DMS79 treated with DMSO at 0.1 percent for 48 hours (cell line): ENCODE data around the gene CYB561D1.
A peak's percentile ranks its signal among the peaks of the same experiment; 100 is the strongest.

Source experiments
- DNase-seq: peaks from one replicate; lab custom pipeline; 2025; lab: John Stamatoyannopoulos, UW

Gene CYB561D1

GRCh38 chr1:109501644-109502363 lies 7.9 kb downstream of the CYB561D1 start:
- no peak for DNase-seq

DNA sequence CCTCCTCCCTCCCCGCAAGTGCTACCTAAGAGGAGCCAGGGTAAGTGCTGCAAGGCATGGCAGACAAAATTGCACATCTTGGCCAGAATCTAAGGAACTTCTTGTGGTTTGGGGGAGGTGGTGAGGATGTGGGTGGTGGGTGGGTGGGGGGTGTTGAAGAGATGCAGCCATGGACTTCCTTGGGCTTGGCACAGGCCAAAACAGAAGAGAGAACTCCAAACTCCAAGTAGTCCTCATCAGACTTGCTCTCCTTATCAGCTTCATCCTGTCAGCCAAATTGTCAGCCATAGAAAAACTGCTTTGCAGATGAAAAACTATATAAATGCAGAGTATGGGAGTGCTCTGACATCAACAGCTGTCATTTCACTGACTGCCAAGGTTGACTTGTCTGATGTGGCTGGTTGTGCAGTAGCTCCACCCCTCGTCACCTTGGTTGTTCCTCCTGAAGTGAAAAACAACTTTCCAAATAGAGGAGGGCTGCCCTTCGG lies 8.5 kb downstream of the CYB561D1 start:
- no peak for DNase-seq

GRCh38 chr1:109503935-109504334 lies 10.0 kb downstream of the CYB561D1 start:
- DNase-seq: peak; percentile 10

GRCh38 chr1:109504974-109505373 lies 11.1 kb downstream of the CYB561D1 start:
- no peak for DNase-seq

GRCh38 chr1:109508001-109508872 lies 14.3 kb downstream of the CYB561D1 start:
- DNase-seq: no peak

GRCh38 chr1:109508873-109509175 lies 14.9 kb downstream of the CYB561D1 start:
- no peak for DNase-seq

GRCh38 chr1:109509176-109510134 lies 15.6 kb downstream of the CYB561D1 start, which contains the start of gene AMIGO1:
TSS of gene AMIGO1 (minus strand) at chr1:109509727. CDS start at chr1:109508912, 815 bp downstream.
- peak; percentile 65 for DNase-seq

- DNase-seq: peak; percentile 39
Measured at GRCh38 chr1:109513110-109513710, 19.3 kb downstream of the CYB561D1 start.

DNA sequence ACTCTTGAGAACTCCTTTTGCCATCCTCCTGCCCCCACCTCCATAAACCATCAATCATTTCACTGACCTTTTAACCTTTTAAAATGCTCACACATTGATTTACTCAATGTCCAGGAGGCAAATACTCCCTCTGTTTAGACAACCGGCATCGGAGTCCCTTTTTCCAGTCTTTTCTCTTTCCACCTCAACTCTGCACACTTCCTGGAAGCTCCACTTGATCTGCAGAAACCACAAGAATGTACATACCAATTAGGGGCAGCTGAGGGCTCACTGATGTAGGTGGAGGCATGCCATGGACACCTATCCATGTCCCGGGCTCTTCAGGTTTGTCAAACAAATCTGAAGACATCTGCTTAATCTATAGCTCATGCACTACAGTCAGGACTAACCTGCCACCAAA lies 21.0 kb downstream of the CYB561D1 start:
- DNase-seq: no peak

DNA sequence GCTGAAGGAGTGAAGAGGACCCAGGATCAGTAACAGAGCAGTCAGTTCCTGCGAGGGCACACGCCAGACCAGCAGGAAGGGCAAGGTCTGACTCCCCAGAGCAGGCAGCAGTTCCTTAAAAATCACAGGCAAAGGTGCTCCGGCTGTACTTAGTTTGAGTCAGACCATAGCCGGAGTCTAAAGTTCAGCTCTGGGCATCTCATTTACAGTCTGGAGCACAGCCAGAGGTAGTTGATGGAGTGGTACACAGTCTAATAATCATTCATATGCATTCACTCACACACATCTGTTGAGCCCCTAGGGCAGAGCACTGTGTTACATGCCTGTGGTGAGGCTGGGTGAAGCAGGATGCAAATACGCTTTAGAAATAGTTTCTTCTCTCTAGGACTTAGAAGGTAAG lies 23.0 kb downstream of the CYB561D1 start:
- DNase-seq: peak; percentile 31

DNA sequence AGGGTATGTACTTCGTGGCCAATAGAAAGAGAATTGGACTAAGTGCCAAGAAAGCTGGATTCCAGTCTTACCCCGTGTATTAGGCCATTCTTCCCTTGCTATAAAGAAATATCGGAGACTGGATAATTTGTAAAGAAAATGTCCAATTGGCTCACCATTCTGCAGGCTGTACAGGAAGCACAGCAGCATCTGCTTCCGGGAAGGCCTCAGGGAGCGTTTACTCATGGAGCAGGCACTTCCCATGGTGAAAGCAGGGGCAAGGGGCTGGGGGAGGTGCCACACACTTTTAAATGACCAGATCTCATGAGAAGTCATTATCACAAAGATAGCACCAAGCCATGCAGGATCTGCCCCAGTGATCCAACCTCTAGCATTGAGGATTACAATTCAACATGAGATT lies 23.4 kb downstream of the CYB561D1 start:
- no peak for DNase-seq

- no peak for DNase-seq
Measured at GRCh38 chr1:109521002-109521951, 27.4 kb downstream of the CYB561D1 start.

DNA sequence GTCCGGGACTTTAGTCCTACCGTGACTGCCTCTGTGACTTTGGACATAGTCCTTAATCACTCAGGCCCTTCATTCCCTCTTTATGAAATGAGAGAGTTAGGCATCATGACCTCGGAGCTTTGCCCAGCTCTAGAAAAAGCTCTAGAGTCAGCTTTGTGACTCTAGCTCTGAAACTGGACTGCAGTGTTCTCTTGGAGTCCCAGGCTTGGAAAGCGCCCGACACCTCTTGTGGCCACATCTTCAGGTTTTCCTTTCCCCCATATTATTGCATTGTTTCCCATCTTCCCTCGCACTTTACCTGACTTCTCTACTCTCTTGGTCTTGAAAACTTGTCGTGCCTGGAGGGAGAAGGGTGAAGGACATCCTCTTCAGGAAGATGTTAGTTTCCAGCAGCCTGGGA lies 28.1 kb downstream of the CYB561D1 start:
- no peak for DNase-seq

DNA sequence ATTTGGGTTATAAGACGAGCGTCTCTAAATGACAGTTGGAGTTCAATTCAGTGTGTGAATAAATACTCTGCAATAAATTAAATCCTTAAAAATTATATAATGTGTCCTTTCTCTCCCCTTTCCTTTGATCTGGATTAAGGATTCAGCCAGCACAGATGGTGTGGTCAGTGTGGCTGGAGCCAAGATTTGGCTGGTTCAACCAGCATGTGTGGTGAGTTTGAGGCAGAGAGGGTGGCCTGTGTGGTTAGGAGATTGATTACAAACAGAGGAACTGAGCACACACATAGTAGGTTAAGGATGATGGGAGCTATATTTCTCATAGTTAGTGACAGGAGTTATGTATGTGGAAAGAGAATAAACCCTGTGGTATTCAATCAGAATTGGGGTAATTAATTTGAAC lies 29.8 kb downstream of the CYB561D1 start:
- no peak for DNase-seq

DNA sequence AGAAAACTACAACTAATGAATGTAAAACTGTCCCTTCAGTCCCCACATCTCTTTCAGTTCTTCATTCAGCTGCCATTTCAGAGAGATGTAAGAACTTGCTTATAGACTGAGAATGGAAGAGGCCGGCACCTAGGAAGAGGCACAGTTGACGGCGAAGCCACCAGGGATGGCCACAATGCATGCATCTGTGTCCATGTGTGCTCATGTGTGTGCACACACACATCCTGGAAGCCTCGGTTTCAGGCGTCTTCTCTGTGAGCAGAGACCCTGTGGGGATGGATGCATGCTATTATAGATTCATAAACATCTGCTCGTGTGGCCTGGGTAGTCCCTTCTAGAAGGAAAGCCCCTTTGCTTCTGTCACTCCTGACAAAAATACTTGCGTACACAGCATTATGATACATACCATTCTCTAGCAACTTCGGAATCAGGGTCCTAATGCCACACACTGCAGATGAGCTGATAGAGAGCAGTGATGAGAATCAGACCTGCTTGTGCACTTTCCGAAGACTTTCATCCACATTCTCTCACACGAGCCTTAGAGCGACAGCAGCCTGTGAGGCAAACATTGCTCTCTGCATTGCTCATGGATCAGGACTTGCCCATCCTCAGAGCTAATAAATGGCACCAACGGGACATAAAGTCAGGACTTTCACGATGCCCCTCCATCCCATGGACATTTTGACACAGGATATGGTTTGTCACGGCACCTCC lies 33.4 kb downstream of the CYB561D1 start:
- DNase-seq: no peak

DNA sequence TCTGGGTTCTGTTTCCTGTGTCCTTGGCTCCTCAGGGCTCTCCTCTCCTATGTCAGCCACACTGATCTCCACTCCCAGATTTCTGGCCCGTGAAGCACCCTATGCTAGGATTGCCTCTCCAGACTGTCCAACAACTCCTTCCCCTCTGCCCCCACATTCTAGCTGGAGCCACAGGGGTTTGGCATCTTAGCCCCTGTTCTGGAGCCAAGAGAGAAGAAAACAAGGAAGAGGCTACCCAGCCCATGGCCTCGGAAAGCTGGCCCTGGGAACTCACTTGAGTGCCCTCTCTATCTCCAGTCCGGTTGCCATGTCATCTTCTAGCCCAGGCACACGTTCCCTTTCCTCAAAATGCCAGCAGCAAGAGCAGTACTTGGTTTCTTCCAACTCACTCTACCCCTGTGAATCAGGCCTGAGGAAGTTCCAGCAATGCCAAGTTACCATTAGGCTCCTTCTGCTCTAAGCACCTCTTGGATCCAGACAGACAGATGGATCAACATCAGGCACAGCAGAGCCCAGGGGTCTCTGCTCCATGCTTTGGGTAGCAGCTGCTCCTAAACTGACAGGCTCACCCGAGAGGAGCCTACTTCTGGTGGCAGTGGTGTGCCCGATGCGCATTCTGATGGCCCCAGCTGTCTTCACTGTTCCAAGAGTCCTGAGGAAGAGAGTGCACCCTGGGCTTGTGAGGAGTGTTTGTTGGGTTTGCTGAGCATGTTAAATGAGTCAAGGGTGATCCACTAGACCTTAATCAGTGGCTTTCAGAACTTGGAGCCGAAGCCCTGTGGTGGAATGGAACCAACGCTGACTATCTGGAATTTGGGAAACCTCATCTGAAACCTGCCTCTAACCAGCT lies 34.2 kb downstream of the CYB561D1 start:
- DNase-seq: no peak

DNA sequence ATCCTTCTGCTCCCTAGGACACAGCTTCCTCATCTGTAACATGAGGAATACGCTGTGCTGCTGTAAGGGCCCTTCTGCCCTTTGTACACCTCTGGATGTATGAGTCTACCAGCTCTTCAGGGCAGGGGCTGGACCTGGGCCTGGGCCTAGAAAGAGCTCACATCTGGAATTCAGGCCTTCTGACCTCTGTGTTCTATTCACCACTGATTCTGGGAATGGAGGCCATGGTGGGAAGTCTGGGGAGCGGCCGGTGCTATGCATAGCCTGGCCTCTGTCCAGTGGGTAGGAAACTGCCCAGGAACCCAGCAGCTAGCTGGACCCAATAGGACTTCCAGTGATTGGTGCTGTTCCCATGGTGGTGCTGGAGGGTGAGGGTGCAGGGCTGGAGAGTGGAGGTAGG lies 34.8 kb downstream of the CYB561D1 start:
- no peak for DNase-seq

DNA sequence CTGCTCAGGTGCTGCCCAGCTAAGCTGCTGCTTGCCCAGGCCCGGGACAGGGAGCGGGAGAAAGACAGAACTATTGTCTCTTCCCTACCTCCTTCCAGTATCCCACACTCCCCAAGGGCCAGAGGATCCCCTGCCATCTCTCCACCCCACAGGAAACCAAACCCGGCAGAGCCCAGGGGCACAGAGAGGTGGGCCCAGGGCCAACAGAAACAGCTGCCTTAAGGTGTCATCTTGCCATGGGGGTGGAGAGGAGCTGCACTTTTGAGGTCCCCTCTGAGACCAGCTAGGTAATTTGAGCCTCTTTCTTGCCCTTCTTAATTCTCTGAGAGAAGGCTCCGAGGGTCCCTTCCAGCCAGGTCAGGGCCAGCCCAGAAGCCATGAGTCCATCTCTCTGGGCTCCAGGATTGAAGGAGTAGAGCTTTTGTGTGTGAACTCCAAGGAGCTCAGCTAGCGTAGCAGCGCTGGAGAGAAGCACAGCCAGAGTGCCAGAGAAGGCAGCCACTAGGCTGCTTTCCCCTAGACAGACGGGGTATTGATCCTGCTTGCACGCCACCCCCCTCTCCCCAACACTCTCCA lies 36.1 kb downstream of the CYB561D1 start:
- DNase-seq: peak; percentile 87
